Heart left ventricle (tissue), 16 donors: ENCODE measurements around the gene ANXA5. TPM values are rescaled to one million over a fixed set of nuclear protein-coding genes. Genes with fewer than 3 reads are reported as not detected.

Experiments
- ATAC-seq, 4 donors: fragments of 200-7000 bp; cut with Tn5 transposase; one replicate each; pipeline ENCODE4 v1.9.1; 2020 to 2022; ENCODE audit warnings: moderate library complexity in 4 of 4, mild to moderate bottlenecking in 3 of 4, moderate number of reproducible peaks in 1 of 4
- DNase-seq, 5 donors: peaks; one replicate each; pipeline ENCODE4 v3.0.0-alpha.2; 2020
- H3K27ac ChIP-seq, 12 donors: fragments of 200-600 bp; sonication (generic) in 4 of 12; one replicate each; pipeline versions ENCODE4 v1.5.0 to v1.8.0; 2016 to 2022; ENCODE audit warnings: mild to moderate bottlenecking in 2 of 12
- H3K27me3 ChIP-seq, 9 donors: fragments of 200-600 bp; sonication (generic) in 2 of 9; one replicate each; pipeline versions ENCODE4 v1.5.1 to v1.8.0; 2016 to 2022; ENCODE audit warnings: mild to moderate bottlenecking in 3 of 9
- H3K36me3 ChIP-seq, 9 donors: fragments of 200-600 bp; sonication (generic) in 2 of 9; one replicate each; pipeline versions ENCODE4 v1.5.0 to v1.8.0; 2018 to 2022; ENCODE audit warnings: mild to moderate bottlenecking in 2 of 9
- H3K4me1 ChIP-seq, 12 donors: fragments of 200-600 bp; sonication (generic) in 4 of 12; one replicate each; pipeline versions ENCODE4 v1.5.0 to v1.8.0; 2016 to 2022; ENCODE audit warnings: mild to moderate bottlenecking in 3 of 12
- H3K4me3 ChIP-seq, 12 donors: fragments of 200-600 bp; sonication (generic) in 4 of 12; one replicate each; pipeline versions ENCODE4 v1.5.0 to v1.8.0; 2017 to 2022; ENCODE audit warnings: mild to moderate bottlenecking in 9 of 12, moderate library complexity in 4 of 12
- H3K9me3 ChIP-seq, 12 donors: fragments of 200-600 bp; sonication (generic) in 4 of 12; one replicate each; pipeline versions ENCODE4 v1.5.0 to v1.8.0; 2016 to 2022; ENCODE audit warnings: mild to moderate bottlenecking in 1 of 12
- POLR2A ChIP-seq, 2 donors: fragments of 450-650 bp; IDR thresholded peaks; one replicate each; pipeline ENCODE4 v1.6.1; 2017; ENCODE audit warnings: antibody characterized with exemption in 2 of 2, mild to moderate bottlenecking in 2 of 2, moderate library complexity in 2 of 2
- WGBS, 4 donors: extraction: QIAGEN DNeasy Blood & Tissue Kit in 2 of 4; methylation state at CpG; one replicate each; pipeline versions ENCODE4 v1.1.5 to v1.1.7; 2013 to 2018; 5-methylcytosine and 5-hydroxymethylcytosine counted together
- intact Hi-C, 10 donors: fragments of 100-400 bp; cut with DNase I; formaldehyde crosslinking; loops; one replicate each; pipeline versions ENCODE4 v1.11.1 to v1.14.2; 2022
- polyA plus RNA-seq, 2 donors: library from polyadenylated mRNA; stranded (reverse); fragments of 200-250 nt; gene quantifications; one replicate each; pipeline ENCODE4 v1.2.3, GENCODE V29; 2013
- total RNA-seq, 9 donors: library from RNA; depleted of rRNA in 2 of 9; stranded (reverse); fragments of >200 nt in 2 of 9; fragmentation: NEBNext Ultra II Directional in 3 of 9; extraction: Animal tissue kit (Norgen Biotek cat#: 25700) in 3 of 9; gene quantifications; one replicate each; pipeline versions ENCODE4 v1.1.0 to v1.2.4, GENCODE V29; 2016 to 2023
- TF ChIP-seq, protein P1 (sequence below), 12 donors: fragments of 200-600 bp; sonication (generic) in 4 of 12; IDR thresholded peaks; one replicate each; pipeline versions ENCODE4 v1.5.0 to v1.8.0; 2018 to 2022; ENCODE audit warnings: antibody characterized with exemption in 12 of 12, mild to moderate bottlenecking in 5 of 12
- donor health status: ischemic (EF 13 %, LVEDD 7.1; RV severe dilation, severe dysfunction).
- donor health status: healthy with polysubstance abuse.
- donor health status: DM: no; HTN: yes; CAD: no.
- donor health status: DM: no; HTN: no; CAD: no.
- donor health status: ischemic (EF 25% LVEDD 6.9; RV normal size, moderate dysfunction).
- donor health status: ischemic (EF 25% LVEDD 5.7; RV mildly dilated, moderate dysfunction).
- donor health status: healthy.
- donor health status: DM: yes; HTN: yes; CAD: no.
- donor health status: ischemic (EF 35%, LVEDD 5.7; RV mildly dilated, moderate dysfunction).
- donor health status: nonischemic (EF 11% LVEDD 7.7; RV severe dilation, severe dysfunction).
- donor health status: DM: yes; HTN: yes; CAD: no.
- donor health status: PGD.
- donor health status: ischemic (EF 29% LVEDD 5.4; RV normal size, mild dysfunction).
- donor health status: nonischemic (EF 23%, LVEDD 6.1; RV moderate dilation, normal function).

ANXA5 gene
- total and polyA plus RNA-seq, 11 donors, result 104 to 283 (median 168) TPM

DNA sequence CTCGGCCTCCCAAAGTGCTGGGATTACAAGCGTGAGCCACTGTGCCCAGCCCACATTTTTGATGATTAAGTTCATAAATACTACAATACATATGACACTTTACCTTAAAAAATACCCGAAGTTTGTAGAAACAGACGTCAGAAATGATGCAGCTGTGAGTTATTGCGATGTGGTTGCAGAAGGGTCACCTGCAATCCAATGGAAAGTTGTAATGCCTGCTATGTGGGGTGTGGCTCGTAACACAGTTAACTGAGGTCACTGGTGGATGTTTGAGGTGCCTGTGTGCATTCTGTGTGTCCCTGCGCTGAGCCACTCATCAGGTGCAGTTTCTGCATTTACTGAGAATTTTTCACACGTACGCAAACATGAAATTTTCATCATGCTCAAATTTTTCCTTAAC lies 64.1 kb downstream of the ANXA5 start:
- DNase-seq (no peak), ATAC-seq (no peak)
- Histone ChIP-seq H3K27ac (no peak overlapping the region), H3K4me3 (no peak overlapping the region), H3K36me3 (no peaks in the 10 kb centered on the region), H3K9me3 (no peaks in the 10 kb centered on the region), H3K27me3 (no peaks in the 10 kb centered on the region), H3K4me1 (no peaks in the 10 kb centered on the region)
- WGBS, 4 donors, result 93 to 96% (median 94%) methylated on average over 9 of the region's 9 CpGs
- TF ChIP-seq, protein P1, sequence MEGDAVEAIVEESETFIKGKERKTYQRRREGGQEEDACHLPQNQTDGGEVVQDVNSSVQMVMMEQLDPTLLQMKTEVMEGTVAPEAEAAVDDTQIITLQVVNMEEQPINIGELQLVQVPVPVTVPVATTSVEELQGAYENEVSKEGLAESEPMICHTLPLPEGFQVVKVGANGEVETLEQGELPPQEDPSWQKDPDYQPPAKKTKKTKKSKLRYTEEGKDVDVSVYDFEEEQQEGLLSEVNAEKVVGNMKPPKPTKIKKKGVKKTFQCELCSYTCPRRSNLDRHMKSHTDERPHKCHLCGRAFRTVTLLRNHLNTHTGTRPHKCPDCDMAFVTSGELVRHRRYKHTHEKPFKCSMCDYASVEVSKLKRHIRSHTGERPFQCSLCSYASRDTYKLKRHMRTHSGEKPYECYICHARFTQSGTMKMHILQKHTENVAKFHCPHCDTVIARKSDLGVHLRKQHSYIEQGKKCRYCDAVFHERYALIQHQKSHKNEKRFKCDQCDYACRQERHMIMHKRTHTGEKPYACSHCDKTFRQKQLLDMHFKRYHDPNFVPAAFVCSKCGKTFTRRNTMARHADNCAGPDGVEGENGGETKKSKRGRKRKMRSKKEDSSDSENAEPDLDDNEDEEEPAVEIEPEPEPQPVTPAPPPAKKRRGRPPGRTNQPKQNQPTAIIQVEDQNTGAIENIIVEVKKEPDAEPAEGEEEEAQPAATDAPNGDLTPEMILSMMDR (IDR thresholded peaks at IDR 0.05), result no peak
- TF ChIP-seq POLR2A (IDR thresholded peaks at IDR 0.05), result no peak
- intact Hi-C loops, result no loop called here

Other genes with a start within 250 kb of the ANXA5 start
- gene SMIM43, start 68.2 kb upstream of the ANXA5 start, total RNA-seq, result 1 to 10 TPM in 1 of 9 donors, under 1 TPM in 1, not detected in 7; 0.16 to 1.0 TPM
- gene SMIM43, start 68.2 kb upstream of the ANXA5 start, polyA plus RNA-seq, result 1 to 10 TPM in 1 of 2 donors, under 1 TPM in 1; 0.08 to 1.7 TPM
- 10 to 100 TPM; 12.2 to 23.6 (median 15.7) TPM for gene EXOSC9, start 104.3 kb upstream of the ANXA5 start, total RNA-seq
- gene EXOSC9, start 104.3 kb upstream of the ANXA5 start, polyA plus RNA-seq, result 10 to 100 TPM; 18.2 to 26.2 TPM
- 1 to 10 TPM in 2 of 9 donors, under 1 TPM in 6, not detected in 1; 0.09 to 9.4 (median 0.49) TPM for gene CCNA2, start 126.9 kb upstream of the ANXA5 start, total RNA-seq
- gene CCNA2, start 126.9 kb upstream of the ANXA5 start, polyA plus RNA-seq, result under 1 TPM; 0.39 to 0.42 TPM
- gene BBS7, start 173.5 kb upstream of the ANXA5 start, total RNA-seq, result 1 to 10 TPM; 3.3 to 7.8 (median 4.9) TPM
- 10 to 100 TPM in 1 of 2 donors, 1 to 10 TPM in 1; 2.7 to 13.9 TPM for gene BBS7, start 173.5 kb upstream of the ANXA5 start, polyA plus RNA-seq